ENCODE measurements around the gene NFIB. TPM values are rescaled to one million over a fixed set of nuclear protein-coding genes. Genes with fewer than 3 reads are reported as not detected.

Gene NFIB
- total RNA-seq, 1 donor from 2014 or later: 99.4 TPM

DNA sequence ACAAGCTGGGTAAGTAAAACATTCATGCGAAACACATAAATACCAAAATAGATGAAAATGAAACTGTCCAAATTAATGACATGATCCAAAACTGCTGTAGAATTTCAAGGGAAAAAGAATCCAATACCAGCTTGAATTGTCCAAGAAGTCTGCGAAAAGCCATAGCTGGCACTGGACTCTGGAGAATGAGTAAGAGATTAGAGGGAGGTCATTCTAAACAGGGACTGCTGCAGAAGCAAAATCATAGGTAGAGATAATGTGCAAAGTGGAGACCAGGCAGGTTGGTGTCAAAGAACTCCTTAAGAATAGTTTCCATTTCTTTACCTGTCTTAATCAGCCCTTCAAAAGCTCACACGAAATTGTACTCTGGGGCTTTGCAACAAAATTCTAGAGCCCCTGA lies 162.5 kb downstream of the NFIB start:
- no peak for DNase-seq

DNA sequence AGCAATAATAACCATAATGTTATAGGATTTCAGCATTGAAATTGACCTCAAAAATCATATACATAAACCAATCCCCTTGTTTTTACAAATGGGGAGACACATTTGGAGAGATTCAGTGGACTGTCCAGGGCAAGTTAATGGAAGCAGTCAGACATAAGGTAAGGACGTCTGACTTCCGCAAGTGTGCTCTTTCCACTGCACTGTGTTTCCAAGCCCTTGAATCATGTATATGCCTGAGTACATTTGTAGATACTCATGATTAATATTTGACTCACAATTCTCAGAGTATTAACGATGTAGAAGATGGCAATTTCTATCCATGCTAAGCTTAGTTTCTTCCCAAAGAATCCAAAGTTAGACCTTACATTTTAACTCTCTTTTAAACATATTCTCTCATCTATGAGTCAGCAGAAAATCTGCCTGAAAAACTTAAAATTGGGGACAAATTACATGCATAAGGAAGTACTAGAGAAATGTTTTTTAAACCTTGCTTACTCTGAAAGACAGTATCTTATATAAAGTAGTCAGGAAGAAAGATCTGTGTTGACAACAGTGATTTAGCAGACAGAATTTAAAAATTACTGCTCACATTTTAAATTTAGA lies 165.3 kb downstream of the NFIB start:
- intact Hi-C loops (cut with DNase I): no loop called here
- TF ChIP-seq, protein P1, sequence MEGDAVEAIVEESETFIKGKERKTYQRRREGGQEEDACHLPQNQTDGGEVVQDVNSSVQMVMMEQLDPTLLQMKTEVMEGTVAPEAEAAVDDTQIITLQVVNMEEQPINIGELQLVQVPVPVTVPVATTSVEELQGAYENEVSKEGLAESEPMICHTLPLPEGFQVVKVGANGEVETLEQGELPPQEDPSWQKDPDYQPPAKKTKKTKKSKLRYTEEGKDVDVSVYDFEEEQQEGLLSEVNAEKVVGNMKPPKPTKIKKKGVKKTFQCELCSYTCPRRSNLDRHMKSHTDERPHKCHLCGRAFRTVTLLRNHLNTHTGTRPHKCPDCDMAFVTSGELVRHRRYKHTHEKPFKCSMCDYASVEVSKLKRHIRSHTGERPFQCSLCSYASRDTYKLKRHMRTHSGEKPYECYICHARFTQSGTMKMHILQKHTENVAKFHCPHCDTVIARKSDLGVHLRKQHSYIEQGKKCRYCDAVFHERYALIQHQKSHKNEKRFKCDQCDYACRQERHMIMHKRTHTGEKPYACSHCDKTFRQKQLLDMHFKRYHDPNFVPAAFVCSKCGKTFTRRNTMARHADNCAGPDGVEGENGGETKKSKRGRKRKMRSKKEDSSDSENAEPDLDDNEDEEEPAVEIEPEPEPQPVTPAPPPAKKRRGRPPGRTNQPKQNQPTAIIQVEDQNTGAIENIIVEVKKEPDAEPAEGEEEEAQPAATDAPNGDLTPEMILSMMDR (IDR thresholded peaks at IDR 0.05): no peak
- Histone ChIP-seq H3K27ac (no peak overlapping the region), H3K27me3 (no peaks in the 10 kb centered on the region), H3K36me3 (no peaks in the 10 kb centered on the region), H3K4me3 (no peak overlapping the region), H3K9me3 (no peaks in the 10 kb centered on the region), H3K4me1 (peaks cover 5% of the 10 kb centered on the region)
- no peak for ATAC-seq
- DNase-seq: no peak

More for the DNA sequence above, 162.5 kb downstream of the NFIB start:
- no peak overlapping the region for H3K4me3 ChIP-seq
- H3K4me1 ChIP-seq: peaks cover 6% of the 10 kb centered on the region
- TF ChIP-seq, protein P1 (IDR thresholded peaks at IDR 0.05): no peak
- no peak for ATAC-seq
- no peak overlapping the region for H3K27ac ChIP-seq
- no peaks in the 10 kb centered on the region for H3K9me3 ChIP-seq
- no peaks in the 10 kb centered on the region for H3K36me3 ChIP-seq
- intact Hi-C loops (cut with DNase I): no loop called here
- H3K27me3 ChIP-seq: no peaks in the 10 kb centered on the region

DNA sequence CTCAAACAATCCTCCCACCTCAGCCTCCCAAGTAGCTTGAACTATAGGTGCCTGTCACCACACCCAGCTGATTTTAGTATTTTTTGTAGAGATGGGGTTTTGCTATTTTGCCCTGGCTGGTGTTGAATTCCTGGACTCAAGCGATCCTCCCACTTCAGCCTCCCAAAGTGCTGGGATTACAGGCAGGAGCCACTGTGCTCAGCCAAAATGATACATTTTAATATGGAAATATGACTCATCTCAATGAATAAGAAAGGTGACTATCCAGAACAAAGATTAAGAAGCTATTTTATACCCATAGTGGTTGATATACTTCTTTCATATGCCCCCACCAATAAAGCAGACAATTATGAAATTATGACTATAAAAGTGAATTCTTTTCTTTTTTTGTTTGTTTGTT lies 166.2 kb downstream of the NFIB start:
- H3K27me3 ChIP-seq: no peaks in the 10 kb centered on the region
- intact Hi-C loops (cut with DNase I): no loop called here
- no peaks in the 10 kb centered on the region for H3K36me3 ChIP-seq
- DNase-seq (no peak), ATAC-seq (no peak)
- no peak overlapping the region for H3K4me3 ChIP-seq
- TF ChIP-seq, protein P1 (IDR thresholded peaks at IDR 0.05): no peak
- H3K27ac ChIP-seq: no peak overlapping the region
- no peaks in the 10 kb centered on the region for H3K4me1 ChIP-seq
- no peaks in the 10 kb centered on the region for H3K9me3 ChIP-seq

DNA sequence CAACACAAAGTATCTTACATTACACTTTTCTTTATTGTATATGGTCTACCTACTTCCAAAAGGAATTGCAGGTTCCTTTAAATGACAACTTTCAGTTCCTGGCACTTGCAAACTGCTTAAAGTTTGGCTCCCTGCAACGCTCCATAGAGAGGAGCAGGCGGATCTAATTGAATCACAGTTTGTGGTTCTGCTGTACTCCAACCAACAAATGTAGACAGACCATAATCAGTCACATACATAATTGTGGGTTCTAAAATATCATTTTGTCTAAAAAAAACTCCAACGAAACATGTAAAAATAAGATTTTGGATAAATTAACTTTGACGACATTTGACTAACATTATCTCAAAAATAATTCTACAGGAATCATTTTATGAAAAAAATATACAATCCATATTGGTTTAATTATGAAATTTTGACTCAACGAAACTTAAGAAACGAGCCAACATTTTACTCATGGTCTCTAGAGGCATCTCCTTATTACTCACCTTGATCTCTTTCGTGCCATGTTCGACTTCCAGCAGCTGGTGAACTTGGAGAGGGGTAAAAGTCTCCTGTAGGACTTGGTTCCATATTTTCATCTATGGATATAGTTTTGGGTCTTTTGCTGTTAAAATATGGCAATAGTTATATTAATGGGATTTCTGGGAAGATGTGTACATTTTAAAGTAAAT lies 167.6 kb downstream of the NFIB start:
- ATAC-seq: no peak
- H3K9me3 ChIP-seq: no peaks in the 10 kb centered on the region
- TF ChIP-seq, protein P1 (IDR thresholded peaks at IDR 0.05): no peak
- H3K4me3 ChIP-seq: no peak overlapping the region
- no peaks in the 10 kb centered on the region for H3K27me3 ChIP-seq
- no peak for DNase-seq
- intact Hi-C loops (cut with DNase I): no loop called here
- no peaks in the 10 kb centered on the region for H3K36me3 ChIP-seq
- no peaks in the 10 kb centered on the region for H3K4me1 ChIP-seq
- no peak overlapping the region for H3K27ac ChIP-seq

DNA sequence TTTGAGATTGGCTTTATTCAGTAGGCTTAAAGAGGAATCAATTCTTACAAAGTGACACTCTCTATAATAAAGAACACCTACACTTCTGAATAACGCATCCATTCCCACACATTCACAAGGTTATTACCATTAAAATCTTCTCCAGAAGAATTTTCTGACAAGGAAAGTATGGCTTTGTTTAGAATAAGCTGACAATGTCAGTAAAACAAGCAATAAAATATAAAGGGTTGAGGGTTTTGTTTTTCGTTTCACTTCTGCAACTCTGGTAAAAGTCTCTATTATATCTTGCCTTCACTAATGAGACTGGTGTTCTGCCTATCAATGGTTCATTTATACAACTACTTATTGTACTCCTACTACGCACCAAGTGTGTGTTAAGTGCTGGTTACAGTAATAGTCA lies 169.7 kb downstream of the NFIB start:
- no peaks in the 10 kb centered on the region for H3K27me3 ChIP-seq
- no peak overlapping the region for H3K27ac ChIP-seq
- intact Hi-C loops (cut with DNase I): no loop called here
- no peak overlapping the region for H3K4me3 ChIP-seq
- no peaks in the 10 kb centered on the region for H3K36me3 ChIP-seq
- DNase-seq (no peak), ATAC-seq (no peak)
- TF ChIP-seq, protein P1 (IDR thresholded peaks at IDR 0.05): no peak
- H3K4me1 ChIP-seq: no peaks in the 10 kb centered on the region
- no peaks in the 10 kb centered on the region for H3K9me3 ChIP-seq
